ENCODE data around the gene METTL13.

The METTL13 gene

GRCh38 chr1:171781176-171781875, at the start of gene METTL13:
METTL13 (plus strand) TSS chr1:171781660; CDS start chr1:171781968, 308 bp downstream.
- in situ Hi-C loops (cut with MboI; ENCODE audit: low sequenced_read_pairs): no loop called here

- in situ Hi-C loops (cut with MboI; ENCODE audit: low sequenced_read_pairs): no loop called here
Measured at GRCh38 chr1:171736196-171736595, 45.3 kb upstream of the METTL13 start.

GRCh38 chr1:171738911-171739310, 42.5 kb upstream of the METTL13 start:
- in situ Hi-C loops (cut with MboI; ENCODE audit: low sequenced_read_pairs): no loop called here

- in situ Hi-C loops (cut with MboI; ENCODE audit: low sequenced_read_pairs): no loop called here
Measured at GRCh38 chr1:171739656-171740055, 41.8 kb upstream of the METTL13 start.

- in situ Hi-C loops (cut with MboI; ENCODE audit: low sequenced_read_pairs): no loop called here
Measured at GRCh38 chr1:171740356-171740863, 41.0 kb upstream of the METTL13 start.

GRCh38 chr1:171740987-171741871, 40.2 kb upstream of the METTL13 start:
- in situ Hi-C loops (cut with MboI; ENCODE audit: low sequenced_read_pairs): no loop called here

- in situ Hi-C loops (cut with MboI; ENCODE audit: low sequenced_read_pairs): no loop called here
Measured at GRCh38 chr1:171741872-171742576, 39.4 kb upstream of the METTL13 start, which contains the start of gene VAMP4. VAMP4 (minus strand) TSS chr1:171742065; CDS start chr1:171738414, 3,651 bp downstream.

GRCh38 chr1:171742577-171742922, 38.9 kb upstream of the METTL13 start:
- in situ Hi-C loops (cut with MboI; ENCODE audit: low sequenced_read_pairs): no loop called here

GRCh38 chr1:171743081-171743870, 38.2 kb upstream of the METTL13 start:
- in situ Hi-C loops (cut with MboI; ENCODE audit: low sequenced_read_pairs): no loop called here

- in situ Hi-C loops (cut with MboI; ENCODE audit: low sequenced_read_pairs): no loop called here
Measured at GRCh38 chr1:171744986-171745385, 36.5 kb upstream of the METTL13 start.

- in situ Hi-C loops (cut with MboI; ENCODE audit: low sequenced_read_pairs): no loop called here
Measured at GRCh38 chr1:171748651-171749050, 32.8 kb upstream of the METTL13 start.

- in situ Hi-C loops (cut with MboI; ENCODE audit: low sequenced_read_pairs): no loop called here
Measured at GRCh38 chr1:171751221-171751620, 30.2 kb upstream of the METTL13 start.

- in situ Hi-C loops (cut with MboI; ENCODE audit: low sequenced_read_pairs): no loop called here
Measured at GRCh38 chr1:171753182-171753581, 28.3 kb upstream of the METTL13 start.

- in situ Hi-C loops (cut with MboI; ENCODE audit: low sequenced_read_pairs): no loop called here
Measured at GRCh38 chr1:171753685-171754352, 27.6 kb upstream of the METTL13 start.

GRCh38 chr1:171754353-171754705, 27.1 kb upstream of the METTL13 start:
- in situ Hi-C loops (cut with MboI; ENCODE audit: low sequenced_read_pairs): no loop called here

- in situ Hi-C loops (cut with MboI; ENCODE audit: low sequenced_read_pairs): no loop called here
Measured at GRCh38 chr1:171754971-171755370, 26.5 kb upstream of the METTL13 start.

GRCh38 chr1:171756856-171757255, 24.6 kb upstream of the METTL13 start:
- in situ Hi-C loops (cut with MboI; ENCODE audit: low sequenced_read_pairs): no loop called here

GRCh38 chr1:171758011-171758410, 23.4 kb upstream of the METTL13 start:
- in situ Hi-C loops (cut with MboI; ENCODE audit: low sequenced_read_pairs): no loop called here

GRCh38 chr1:171762143-171762563, 19.3 kb upstream of the METTL13 start:
- in situ Hi-C loops (cut with MboI; ENCODE audit: low sequenced_read_pairs): no loop called here

GRCh38 chr1:171763764-171764163, 17.7 kb upstream of the METTL13 start:
- in situ Hi-C loops (cut with MboI; ENCODE audit: low sequenced_read_pairs): no loop called here
